Measurements from ENCODE around the gene C1R. TPM values are rescaled to one million over a fixed set of nuclear protein-coding genes. Genes with fewer than 3 reads are reported as not detected.
A peak's percentile ranks its signal among the peaks of the same experiment; 100 is the strongest.

Gene C1R
- total RNA-seq, result 96.9 TPM
- long read RNA-seq, transcript C1R-215 (11 exons, 2,508 nt), result major isoform, 52 of 100 reads
- long read RNA-seq, partial matches to known transcripts, result 47 of 100 reads
- long read RNA-seq, other reads (novel, unspliced or antisense), result 1 of 100 reads

GRCh38 chr12:7092229-7092985, at the start of gene C1R:
TSS of gene C1R (minus strand) at chr12:7092445. CDS start at chr12:7092388, 57 bp downstream.
- peak; percentile 84 for DNase-seq (ENCODE audit: low spot score)
- intact Hi-C loops (cut with DNase I), result loop anchor here (1.0 to 5.0 kb wide), 2 partner anchors 32 to 120 kb away; partner anchors contain the start of genes C1S, EMG1 and PHB2

- intact Hi-C loops (cut with DNase I), result no loop called here
- no peak for DNase-seq (ENCODE audit: low spot score)
Observed at GRCh38 chr12:7141351-7142005, 49.2 kb upstream of the C1R start.

GRCh38 chr12:7139200-7139599, 47.0 kb upstream of the C1R start:
- no peak for DNase-seq (ENCODE audit: low spot score)
- intact Hi-C loops (cut with DNase I), result no loop called here

- no peak for DNase-seq (ENCODE audit: low spot score)
- intact Hi-C loops (cut with DNase I), result no loop called here
Observed at GRCh38 chr12:7137908-7138307, 45.7 kb upstream of the C1R start.

GRCh38 chr12:7136676-7137075, 44.4 kb upstream of the C1R start:
- no peak for DNase-seq (ENCODE audit: low spot score)
- intact Hi-C loops (cut with DNase I), result no loop called here

- no peak for DNase-seq (ENCODE audit: low spot score)
- intact Hi-C loops (cut with DNase I), result no loop called here
Observed at GRCh38 chr12:7136071-7136470, 43.8 kb upstream of the C1R start.

- DNase-seq (ENCODE audit: low spot score), result no peak
Observed at GRCh38 chr12:7134396-7135166, 42.3 kb upstream of the C1R start.

GRCh38 chr12:7131502-7131866, 39.2 kb upstream of the C1R start:
- intact Hi-C loops (cut with DNase I), result no loop called here
- no peak for DNase-seq (ENCODE audit: low spot score)

More at GRCh38 chr12:7134396-7135166, 42.3 kb upstream of the C1R start:
- intact Hi-C loops (cut with DNase I), result no loop called here

- DNase-seq (ENCODE audit: low spot score), result no peak
- intact Hi-C loops (cut with DNase I), result no loop called here
Observed at GRCh38 chr12:7130701-7131501, 38.7 kb upstream of the C1R start.

- intact Hi-C loops (cut with DNase I), result no loop called here
- DNase-seq (ENCODE audit: low spot score), result peak; percentile 80
Observed at GRCh38 chr12:7129872-7130691, 37.8 kb upstream of the C1R start, which contains the start of gene CLSTN3. TSS of gene CLSTN3 (plus strand) at chr12:7130371. CDS start at chr12:7130649, 278 bp downstream.

- intact Hi-C loops (cut with DNase I), result no loop called here
- no peak for DNase-seq (ENCODE audit: low spot score)
Observed at GRCh38 chr12:7129287-7129871, 37.1 kb upstream of the C1R start.

GRCh38 chr12:7128681-7129286, 36.5 kb upstream of the C1R start, which contains the start of gene RBP5:
TSS of gene RBP5 (minus strand) at chr12:7128889. CDS start at chr12:7128775, 114 bp downstream.
- intact Hi-C loops (cut with DNase I), result no loop called here
- DNase-seq (ENCODE audit: low spot score), result no peak

GRCh38 chr12:7127916-7128626, 35.8 kb upstream of the C1R start:
- no peak for DNase-seq (ENCODE audit: low spot score)
- intact Hi-C loops (cut with DNase I), result no loop called here

GRCh38 chr12:7125632-7126227, 33.5 kb upstream of the C1R start:
- intact Hi-C loops (cut with DNase I), result no loop called here
- DNase-seq (ENCODE audit: low spot score), result no peak

GRCh38 chr12:7123806-7124522, 31.7 kb upstream of the C1R start:
- no peak for DNase-seq (ENCODE audit: low spot score)
- intact Hi-C loops (cut with DNase I), result no loop called here
